IMR-90 (cell line): ENCODE results near the gene SLC29A3. TPM values are rescaled to one million over a fixed set of nuclear protein-coding genes. Genes with fewer than 3 reads are reported as not detected.

Experiments used
- ATAC-seq: fragments of 200-7000 bp; cut with Tn5 transposase; 2 replicates; pipeline ENCODE4 v1.9.1; 2020; ENCODE audit warnings: low read depth, mild to moderate bottlenecking, moderate library complexity
- BruUV-seq: library from RNA; stranded (reverse); fragments of 400-500 nt; replicated peaks from 2 replicates; lab custom pipeline; 2021; lab: Mats Ljungman, UMichigan
- CTCF ChIA-PET: fragments of 300-600 bp; formaldehyde crosslinking; extraction: SDS; loops from one replicate; lab custom pipeline; 2021; ENCODE audit warnings: antibody characterized with exemption; lab: Yijun Ruan, JAX
- POLR2A ChIA-PET: fragments of 300-600 bp; sonication (Branson Sonifier 250); formaldehyde crosslinking; loops from one replicate; lab custom pipeline; 2022; ENCODE audit warnings: antibody characterized with exemption; ENCODE audit not compliant: unreplicated experiment; lab: Charles Lee
- DNase-seq: peaks from one replicate; pipeline ENCODE4 v3.0.0; 2013
- H2AFZ ChIP-seq: replicated peaks from 2 replicates; pipeline ENCODE3; 2013; ENCODE audit warnings: low read length, mild to moderate bottlenecking; ENCODE audit not compliant: poor library complexity
- H2AK5ac ChIP-seq: 2 replicates; pipeline ENCODE4 v1.6.1; 2013; ENCODE audit warnings: low read depth, low read length, inconsistent platforms
- H2AK9ac ChIP-seq: replicated peaks from 2 replicates; pipeline ENCODE3; 2013; ENCODE audit warnings: mild to moderate bottlenecking, low read depth, low read length, moderate library complexity; ENCODE audit not compliant: poor library complexity
- H2BK120ac ChIP-seq: 2 replicates; pipeline ENCODE4 v1.6.1; 2013; ENCODE audit warnings: low read depth, low read length, inconsistent platforms
- H2BK15ac ChIP-seq: 3 replicates; pipeline ENCODE4 v1.6.1; 2013; ENCODE audit warnings: low read depth, low read length, inconsistent platforms
- H2BK20ac ChIP-seq: 2 replicates; pipeline ENCODE4 v1.6.1; 2013; ENCODE audit warnings: low read depth, mild to moderate bottlenecking, inconsistent platforms, low read length, moderate library complexity
- H2BK5ac ChIP-seq: 2 replicates; pipeline ENCODE4 v1.6.1; 2013; ENCODE audit warnings: mild to moderate bottlenecking, low read depth, low read length, inconsistent platforms; ENCODE audit not compliant: poor library complexity, severe bottlenecking
- H3K14ac ChIP-seq: replicated peaks from 2 replicates; pipeline ENCODE4 v1.6.1; 2013; ENCODE audit warnings: low read depth, low read length, inconsistent platforms
- H3K18ac ChIP-seq: 2 replicates; pipeline ENCODE4 v1.6.1; 2013; ENCODE audit warnings: low read depth, low read length, control low read depth
- H3K23ac ChIP-seq: 2 replicates; pipeline ENCODE4 v1.6.1; 2013; ENCODE audit warnings: low read depth, low read length, inconsistent platforms
- H3K27ac ChIP-seq: 2 replicates; pipeline ENCODE4 v1.5.1; 2013; ENCODE audit warnings: mild to moderate bottlenecking, control low read depth, low read length; ENCODE audit not compliant: insufficient read depth
- H3K27me3 ChIP-seq: 2 replicates; pipeline ENCODE4 v1.6.1; 2013; ENCODE audit warnings: low read length; ENCODE audit not compliant: control insufficient read depth, insufficient read depth
- H3K36me3 ChIP-seq: 2 replicates; pipeline ENCODE4 v1.6.1; 2013; ENCODE audit warnings: low read length, mixed read lengths; ENCODE audit not compliant: control insufficient read depth, insufficient read depth
- H3K4ac ChIP-seq: 2 replicates; pipeline ENCODE4 v1.6.1; 2013; ENCODE audit warnings: low read depth, low read length, inconsistent platforms
- H3K4me1 ChIP-seq: 2 replicates; pipeline ENCODE4 v1.6.1; 2013; ENCODE audit warnings: low read length, mixed read lengths; ENCODE audit not compliant: control insufficient read depth, insufficient read depth
- H3K4me2 ChIP-seq: 2 replicates; pipeline ENCODE4 v1.6.1; 2013; ENCODE audit warnings: low read depth, mild to moderate bottlenecking, control low read depth, low read length, moderate library complexity
- H3K4me3 ChIP-seq: 2 replicates; pipeline ENCODE4 v1.5.1; 2013; ENCODE audit warnings: low read depth, mild to moderate bottlenecking, control low read depth, low read length, moderate library complexity; ENCODE audit not compliant: insufficient read depth
- H3K56ac ChIP-seq: 2 replicates; pipeline ENCODE4 v1.6.1; 2013; ENCODE audit warnings: low read length, inconsistent platforms; ENCODE audit not compliant: insufficient read depth; ENCODE audit errors: extremely low read depth
- H3K79me1 ChIP-seq, 2 experiments: 2 replicates each; pipeline ENCODE4 v1.6.1; 2013; ENCODE audit warnings: low read length in 2 of 2, inconsistent platforms in 1 of 2, low read depth in 1 of 2
- H3K9ac ChIP-seq: 2 replicates; pipeline ENCODE4 v1.6.1; 2013; ENCODE audit warnings: low read depth, low read length, control low read depth
- H3K9me1 ChIP-seq: 2 replicates; pipeline ENCODE4 v1.6.1; 2013; ENCODE audit warnings: low read length, inconsistent platforms; ENCODE audit not compliant: insufficient read depth
- H3K9me3 ChIP-seq: 2 replicates; pipeline ENCODE4 v1.6.1; 2013; ENCODE audit warnings: low read length; ENCODE audit not compliant: control insufficient read depth, insufficient read depth
- H4K20me1 ChIP-seq: 2 replicates; pipeline ENCODE4 v1.6.1; 2013; ENCODE audit warnings: low read length, inconsistent platforms; ENCODE audit not compliant: insufficient read depth
- H4K5ac ChIP-seq: 2 replicates; pipeline ENCODE4 v1.6.1; 2013; ENCODE audit warnings: mild to moderate bottlenecking, low read depth, low read length, control low read depth
- H4K8ac ChIP-seq, 2 experiments: 2 replicates each; pipeline ENCODE4 v1.6.1; 2013; ENCODE audit warnings: low read depth in 2 of 2, low read length in 2 of 2, control low read depth in 1 of 2, inconsistent platforms in 1 of 2
- H4K91ac ChIP-seq: 2 replicates; pipeline ENCODE4 v1.6.1; 2013; ENCODE audit warnings: low read depth, low read length, inconsistent platforms; ENCODE audit not compliant: insufficient read depth
- BHLHE40 ChIP-seq: fragments of 150-350 bp; IDR thresholded peaks from 2 replicates; pipeline ENCODE4 v1.6.1; 2016; ENCODE audit warnings: mild to moderate bottlenecking, low read depth, low read length
- CHD1 ChIP-seq: IDR thresholded peaks from 2 replicates; pipeline ENCODE4 v1.6.1; 2012; ENCODE audit warnings: low read depth, low read length, improper control_type of control experiment
- FOS ChIP-seq: fragments of 150-350 bp; IDR thresholded peaks from 2 replicates; pipeline ENCODE4 v1.6.1; 2016; ENCODE audit warnings: low read depth, low read length
- NFE2L2 ChIP-seq: fragments of 150-350 bp; IDR thresholded peaks from 2 replicates; pipeline ENCODE4 v1.6.1; 2016; ENCODE audit warnings: low read depth, mild to moderate bottlenecking, low read length
- RAD21 ChIP-seq: IDR thresholded peaks from 2 replicates; pipeline ENCODE4 v1.6.1; 2012; ENCODE audit warnings: low read length, improper control_type of control experiment
- RCOR1 ChIP-seq: IDR thresholded peaks from 2 replicates; pipeline ENCODE4 v1.6.1; 2012; ENCODE audit warnings: mild to moderate bottlenecking, low read length, improper control_type of control experiment; ENCODE audit not compliant: insufficient replicate concordance
- USF2 ChIP-seq: fragments of 150-350 bp; IDR thresholded peaks from 2 replicates; pipeline ENCODE4 v1.6.1; 2017; ENCODE audit warnings: mild to moderate bottlenecking, antibody characterized with exemption, low read length, low read depth
- WGBS, 2 experiments: methylation state at CpG; one replicate each; pipeline versions ENCODE4 v1.1.5 to v1.1.7; 2013; ENCODE audit warnings: missing lambda C conversion rate in 2 of 2; ENCODE audit not compliant: insufficient read length in 1 of 2; ENCODE audit errors: extremely low coverage in 2 of 2; 5-methylcytosine and 5-hydroxymethylcytosine counted together
- dilution Hi-C: fragments of 300-500 bp; cut with HindIII; formaldehyde crosslinking; loops from one replicate; pipeline ENCODE4 v1.14.3; 2018; ENCODE audit warnings: low sequenced_read_pairs; ENCODE audit not compliant: unreplicated experiment
- in situ Hi-C: fragments of 300-500 bp; cut with MboI; formaldehyde crosslinking; loops from 3 replicates; pipeline ENCODE4 v1.14.3; 2019; ENCODE audit warnings: low sequenced_read_pairs, inconsistent platforms, mixed read lengths
- intact Hi-C: fragments of 100-400 bp; cut with micrococcal nuclease; formaldehyde crosslinking; loops from 2 replicates; pipeline ENCODE4 v1.10.0; 2022
- polyA plus RNA-seq, 3 experiments: library from polyadenylated mRNA; depleted of rRNA; stranded (reverse); fragments of >200 nt; gene quantifications; 2 replicates each; pipeline ENCODE4 v1.2.3, GENCODE V29; 2012; ENCODE audit warnings: low replicate concordance in 1 of 3
- total RNA-seq: library from RNA; depleted of rRNA; stranded (reverse); fragments of >200 nt; gene quantifications from 2 replicates; pipeline ENCODE4 v1.2.3, GENCODE V29; 2012

The SLC29A3 gene
- total and polyA plus RNA-seq, 2 of the 4 experiments (the other 2 are of a cell fraction) = 0.72 to 3.0 TPM

- CTCF ChIA-PET = interaction anchor here (1.4 kb wide), 1 partner anchor 15 kb away, joined by 5 read pairs; the partner anchor contains the start of gene SLC29A3
- Histone ChIP-seq H3K79me1 (no peaks in the 10 kb centered on the region), H3K56ac (no peak overlapping the region), H4K5ac (no peak overlapping the region), H2BK5ac (no peak overlapping the region), H3K36me3 (no peaks in the 10 kb centered on the region), H2AK9ac (no peak overlapping the region), H2BK15ac (no peak overlapping the region), H3K9me3 (no peaks in the 10 kb centered on the region), H4K91ac (no peak overlapping the region), H3K4me1 (no peaks in the 10 kb centered on the region; the same call in 1 of the 2 replicates), H2BK120ac (no peak overlapping the region), H3K27ac (no peak overlapping the region), H4K8ac (no peak overlapping the region), H3K4me2 (no peak overlapping the region), H2AK5ac (no peak overlapping the region), H4K20me1 (no peaks in the 10 kb centered on the region), H3K18ac (no peak overlapping the region), H3K23ac (no peak overlapping the region), H3K4ac (no peak overlapping the region), H3K27me3 (no peaks in the 10 kb centered on the region; the same call in 1 of the 2 replicates), H3K4me3 (no peak overlapping the region), H2AFZ (no peak overlapping the region), H3K14ac (no peak overlapping the region), H2BK20ac (no peak overlapping the region), H3K9me1 (no peaks in the 10 kb centered on the region), H3K9ac (no peak overlapping the region)
- no peak for DNase-seq
- no TSS peak for BruUV-seq
- TF ChIP-seq FOS (no peak), CHD1 (no peak), NFE2L2 (no peak), RCOR1 (no peak), USF2 (no peak), RAD21 (no peak), BHLHE40 (no peak)
- dilution Hi-C loops (no loop called here), intact Hi-C loops (no loop called here), in situ Hi-C loops (no loop called here)
- POLR2A ChIA-PET = no interaction called here
- ATAC-seq = no peak; the same call in 1 of the 2 replicates
- 37% methylated on average over 6 of the region's 12 CpGs; no CpG with 5 or more reads in 1 of the 2 experiments for WGBS, 2 experiments
These were observed 15.2 kb downstream of the SLC29A3 start for GRCh38 chr10:71334221-71334791.
